Measurements from ENCODE around the gene DBX2.
"Not testable (repeated sequence)": the region's sequence is repeated elsewhere in the genome, so short reads cannot be mapped to it uniquely, and the experiment has no call there.

The DBX2 gene

DNA sequence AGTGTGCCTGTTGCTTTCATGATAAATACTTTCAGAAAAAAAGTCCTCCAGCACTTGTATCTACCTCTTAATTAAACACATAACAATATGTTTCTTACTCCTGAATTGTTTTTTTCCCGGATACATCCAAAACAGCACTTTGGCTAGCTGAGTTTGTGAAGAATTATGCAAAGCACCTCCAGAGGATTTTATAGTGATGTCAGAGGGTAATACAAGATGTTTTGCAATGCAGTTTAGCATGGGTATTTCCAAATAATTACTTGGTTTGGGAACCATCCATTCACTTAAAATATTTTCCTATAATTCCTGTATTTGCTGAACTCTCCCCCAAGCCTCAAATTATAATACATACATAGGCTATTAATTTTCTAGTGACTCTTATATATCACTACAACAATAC lies 37.7 kb upstream of the DBX2 start:
- Histone ChIP-seq H3K4me3 (ENCODE audit: severe bottlenecking) (no peak overlapping the region), H3K36me3 (ENCODE audit: low read depth) (no peaks in the 10 kb centered on the region), H3K27ac (ENCODE audit: poor library complexity, severe bottlenecking) (no peak overlapping the region), H3K9me3 (ENCODE audit: severe bottlenecking) (peaks cover 4% of the 10 kb centered on the region), H3K27me3 (ENCODE audit: insufficient read depth, poor library complexity, severe bottlenecking) (peaks cover 29% of the 10 kb centered on the region), H3K4me1 (ENCODE audit: insufficient read depth, poor library complexity, severe bottlenecking) (no peaks in the 10 kb centered on the region)
- DNase-seq (ENCODE audit: low spot score) (no peak), ATAC-seq (ENCODE audit: low read depth) (no peak)
- TF ChIP-seq, protein P1, sequence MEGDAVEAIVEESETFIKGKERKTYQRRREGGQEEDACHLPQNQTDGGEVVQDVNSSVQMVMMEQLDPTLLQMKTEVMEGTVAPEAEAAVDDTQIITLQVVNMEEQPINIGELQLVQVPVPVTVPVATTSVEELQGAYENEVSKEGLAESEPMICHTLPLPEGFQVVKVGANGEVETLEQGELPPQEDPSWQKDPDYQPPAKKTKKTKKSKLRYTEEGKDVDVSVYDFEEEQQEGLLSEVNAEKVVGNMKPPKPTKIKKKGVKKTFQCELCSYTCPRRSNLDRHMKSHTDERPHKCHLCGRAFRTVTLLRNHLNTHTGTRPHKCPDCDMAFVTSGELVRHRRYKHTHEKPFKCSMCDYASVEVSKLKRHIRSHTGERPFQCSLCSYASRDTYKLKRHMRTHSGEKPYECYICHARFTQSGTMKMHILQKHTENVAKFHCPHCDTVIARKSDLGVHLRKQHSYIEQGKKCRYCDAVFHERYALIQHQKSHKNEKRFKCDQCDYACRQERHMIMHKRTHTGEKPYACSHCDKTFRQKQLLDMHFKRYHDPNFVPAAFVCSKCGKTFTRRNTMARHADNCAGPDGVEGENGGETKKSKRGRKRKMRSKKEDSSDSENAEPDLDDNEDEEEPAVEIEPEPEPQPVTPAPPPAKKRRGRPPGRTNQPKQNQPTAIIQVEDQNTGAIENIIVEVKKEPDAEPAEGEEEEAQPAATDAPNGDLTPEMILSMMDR (IDR thresholded peaks at IDR 0.05; ENCODE audit: poor library complexity, severe bottlenecking): no peak

DNA sequence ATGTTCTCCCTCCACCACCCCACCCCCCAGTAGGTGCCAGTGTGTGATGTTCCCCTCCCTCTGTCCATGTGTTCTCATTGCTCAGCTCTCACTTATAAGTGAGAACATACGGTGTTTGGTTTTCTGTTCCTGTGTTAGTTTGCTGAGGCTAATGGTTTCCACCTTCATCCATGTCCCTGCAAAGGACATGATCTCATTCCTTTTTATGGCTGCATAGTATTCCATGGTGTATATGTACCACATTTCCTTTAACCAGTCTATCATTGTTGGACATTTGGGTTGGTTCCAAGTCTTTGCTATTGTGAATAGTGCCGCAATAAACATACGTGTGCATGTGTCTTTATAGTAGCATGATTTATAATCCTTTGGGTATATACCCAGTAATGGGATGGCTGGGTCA lies 33.3 kb upstream of the DBX2 start:
- H3K4me1 ChIP-seq (ENCODE audit: insufficient read depth, poor library complexity, severe bottlenecking); H3K9me3 ChIP-seq (ENCODE audit: severe bottlenecking); H3K36me3 ChIP-seq (ENCODE audit: low read depth); H3K27me3 ChIP-seq (ENCODE audit: insufficient read depth, poor library complexity, severe bottlenecking); DNase-seq (ENCODE audit: low spot score); H3K4me3 ChIP-seq (ENCODE audit: severe bottlenecking); ATAC-seq (ENCODE audit: low read depth); H3K27ac ChIP-seq (ENCODE audit: poor library complexity, severe bottlenecking): not testable (repeated sequence)

DNA sequence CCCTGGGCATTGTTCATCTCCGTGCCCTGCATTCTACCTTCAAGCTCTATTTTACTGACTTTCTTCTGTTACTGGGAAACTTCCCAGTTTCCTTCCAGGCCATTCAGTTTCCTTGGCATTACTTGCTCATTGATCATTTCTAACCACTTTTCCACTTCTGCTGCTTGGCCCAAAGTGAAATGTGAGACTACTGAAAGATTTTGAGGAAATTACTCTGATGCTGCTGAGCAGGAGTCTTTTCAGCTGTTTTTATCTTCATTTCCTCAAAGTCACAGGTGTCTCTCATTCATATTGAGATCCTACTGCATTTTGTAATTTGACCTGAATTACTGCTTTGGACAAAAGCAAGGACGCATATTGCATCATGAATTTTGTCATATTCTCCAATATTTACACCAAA lies 26.4 kb upstream of the DBX2 start:
- TF ChIP-seq, protein P1 (IDR thresholded peaks at IDR 0.05; ENCODE audit: poor library complexity, severe bottlenecking): no peak
- no peak for ATAC-seq (ENCODE audit: low read depth)
- Histone ChIP-seq H3K4me1 (ENCODE audit: insufficient read depth, poor library complexity, severe bottlenecking) (no peaks in the 10 kb centered on the region), H3K36me3 (ENCODE audit: low read depth) (no peaks in the 10 kb centered on the region), H3K9me3 (ENCODE audit: severe bottlenecking) (no peaks in the 10 kb centered on the region), H3K27me3 (ENCODE audit: insufficient read depth, poor library complexity, severe bottlenecking) (peaks cover 13% of the 10 kb centered on the region), H3K4me3 (ENCODE audit: severe bottlenecking) (no peak overlapping the region), H3K27ac (ENCODE audit: poor library complexity, severe bottlenecking) (no peak overlapping the region)
- DNase-seq (ENCODE audit: low spot score): no peak

DNA sequence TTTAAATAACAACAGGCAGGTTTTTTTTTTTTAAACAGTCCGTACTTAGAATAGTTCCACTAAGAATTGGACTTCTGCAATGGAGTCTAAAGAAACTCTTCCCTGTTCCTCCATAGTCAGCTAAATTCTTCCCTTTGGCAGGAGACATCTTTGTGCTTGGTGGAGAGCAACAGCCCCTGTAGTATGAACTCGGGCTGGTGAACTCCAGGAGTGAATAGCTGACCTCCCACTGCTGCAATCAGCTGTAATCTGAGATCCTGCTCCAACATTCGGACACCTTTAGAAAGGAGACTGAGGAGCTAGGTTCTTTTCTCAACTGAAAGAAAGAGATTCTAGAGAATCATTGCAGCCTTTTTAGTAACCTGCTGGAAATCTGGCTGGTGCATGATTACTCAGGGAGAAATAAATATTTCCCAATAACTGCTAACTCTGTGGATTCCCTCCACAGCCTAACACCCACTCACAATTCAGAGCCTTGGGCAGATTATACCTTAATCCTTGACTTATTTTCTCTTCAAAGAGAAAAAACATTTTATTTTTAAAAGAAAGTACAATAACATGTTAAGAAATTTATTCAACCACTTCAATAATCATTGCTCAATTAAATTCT lies 25.6 kb upstream of the DBX2 start:
- Histone ChIP-seq H3K27ac (ENCODE audit: poor library complexity, severe bottlenecking) (no peak overlapping the region), H3K27me3 (ENCODE audit: insufficient read depth, poor library complexity, severe bottlenecking) (peaks cover 13% of the 10 kb centered on the region), H3K4me1 (ENCODE audit: insufficient read depth, poor library complexity, severe bottlenecking) (no peaks in the 10 kb centered on the region), H3K36me3 (ENCODE audit: low read depth) (no peaks in the 10 kb centered on the region), H3K4me3 (ENCODE audit: severe bottlenecking) (no peak overlapping the region), H3K9me3 (ENCODE audit: severe bottlenecking) (no peaks in the 10 kb centered on the region)
- DNase-seq (ENCODE audit: low spot score) (no peak), ATAC-seq (ENCODE audit: low read depth) (no peak)
- TF ChIP-seq, protein P1 (IDR thresholded peaks at IDR 0.05; ENCODE audit: poor library complexity, severe bottlenecking): no peak

DNA sequence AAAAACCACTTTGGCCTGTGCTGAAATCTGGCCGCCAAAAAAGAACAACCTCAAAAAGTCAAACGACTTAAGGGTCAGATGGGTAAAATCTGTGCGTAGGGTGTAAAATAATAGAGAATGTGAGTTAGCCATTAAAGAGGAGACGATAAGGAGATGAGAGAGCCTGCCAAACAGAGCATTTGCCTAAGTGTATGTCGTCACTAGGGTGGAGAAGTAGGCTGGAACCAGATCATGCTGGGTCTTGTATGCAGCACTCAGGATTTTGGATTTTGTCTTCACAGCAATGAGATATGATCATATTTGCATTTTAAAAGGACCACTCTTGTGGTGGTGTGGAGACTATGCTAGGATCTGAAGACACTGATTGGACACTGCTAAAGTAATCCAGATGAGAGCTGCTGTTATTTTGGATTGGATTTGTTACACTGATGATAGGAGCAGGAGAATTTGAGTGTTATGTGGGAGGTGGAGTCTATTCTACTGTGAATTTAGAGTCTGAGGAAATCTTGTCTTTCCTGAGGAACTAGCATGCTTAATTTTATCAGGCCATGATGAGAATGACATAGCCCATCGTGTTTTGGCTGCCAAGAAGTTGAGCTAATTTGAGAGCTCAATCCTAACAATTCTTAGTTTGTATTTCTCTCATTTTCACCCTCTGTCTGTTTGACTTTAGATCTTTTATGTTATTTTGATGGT lies 24.8 kb upstream of the DBX2 start:
- no peaks in the 10 kb centered on the region for H3K36me3 ChIP-seq (ENCODE audit: low read depth)
- no peaks in the 10 kb centered on the region for H3K4me1 ChIP-seq (ENCODE audit: insufficient read depth, poor library complexity, severe bottlenecking)
- DNase-seq (ENCODE audit: low spot score) (no peak), ATAC-seq (ENCODE audit: low read depth) (no peak)
- H3K4me3 ChIP-seq (ENCODE audit: severe bottlenecking): no peak overlapping the region
- no peak overlapping the region for H3K27ac ChIP-seq (ENCODE audit: poor library complexity, severe bottlenecking)
- no peaks in the 10 kb centered on the region for H3K9me3 ChIP-seq (ENCODE audit: severe bottlenecking)
- TF ChIP-seq, protein P1 (IDR thresholded peaks at IDR 0.05; ENCODE audit: poor library complexity, severe bottlenecking): no peak
- H3K27me3 ChIP-seq (ENCODE audit: insufficient read depth, poor library complexity, severe bottlenecking): peaks cover 13% of the 10 kb centered on the region

Data from RWPE2 (cell line).